ENCODE data around the gene FOXN4.

FOXN4 gene

GRCh38 chr12:109284392-109284791 lies 24.7 kb downstream of the FOXN4 start:
- H3K27me3 ChIP-seq (ENCODE audit: insufficient read depth, poor library complexity, severe bottlenecking), result no peaks in the 10 kb centered on the region
- no peak for TF ChIP-seq POLR2AphosphoS5 (IDR thresholded peaks at IDR 0.05; ENCODE audit: low read depth)
- no peak for DNase-seq (ENCODE audit: low read depth in 1 of 2, low spot score in 1 of 2)
- H3K27ac ChIP-seq (replicated peaks), result no peak overlapping the region
- H3K4me3 ChIP-seq (replicated peaks; ENCODE audit: insufficient read depth, low read length), result no peak overlapping the region

DNA sequence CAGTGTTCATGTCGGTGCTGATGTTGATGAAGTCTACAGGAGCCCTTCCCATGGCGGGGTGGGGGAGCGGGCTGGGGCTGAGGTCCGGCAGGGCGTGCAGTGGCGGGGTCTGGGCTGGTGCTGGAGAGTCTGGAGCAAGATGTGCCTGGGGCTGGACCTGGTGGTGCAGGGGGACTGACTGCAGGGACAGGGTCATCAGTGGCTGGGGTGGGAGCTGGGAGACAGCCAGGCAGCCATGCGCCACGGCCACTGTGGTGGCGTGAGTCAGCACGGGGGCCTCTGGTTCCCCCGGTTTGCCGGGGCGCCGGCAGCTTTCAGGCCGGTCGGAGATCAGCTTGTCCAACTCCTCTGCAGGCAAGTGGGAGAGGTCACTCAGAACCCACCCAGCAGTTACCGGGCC lies 27.6 kb downstream of the FOXN4 start:
- H3K4me3 ChIP-seq (replicated peaks; ENCODE audit: insufficient read depth, low read length), result no peak overlapping the region
- no peak for TF ChIP-seq GABPA (IDR thresholded peaks at IDR 0.05; ENCODE audit: low read depth)
- TF ChIP-seq SPI1 (IDR thresholded peaks at IDR 0.05; ENCODE audit: borderline replicate concordance, low read depth), result no peak
- no peak for TF ChIP-seq POLR2AphosphoS5 (IDR thresholded peaks at IDR 0.05; ENCODE audit: low read depth)
- TF ChIP-seq REST (IDR thresholded peaks at IDR 0.05; ENCODE audit: insufficient replicate concordance, low read depth), result no peak
- TF ChIP-seq, protein P1, sequence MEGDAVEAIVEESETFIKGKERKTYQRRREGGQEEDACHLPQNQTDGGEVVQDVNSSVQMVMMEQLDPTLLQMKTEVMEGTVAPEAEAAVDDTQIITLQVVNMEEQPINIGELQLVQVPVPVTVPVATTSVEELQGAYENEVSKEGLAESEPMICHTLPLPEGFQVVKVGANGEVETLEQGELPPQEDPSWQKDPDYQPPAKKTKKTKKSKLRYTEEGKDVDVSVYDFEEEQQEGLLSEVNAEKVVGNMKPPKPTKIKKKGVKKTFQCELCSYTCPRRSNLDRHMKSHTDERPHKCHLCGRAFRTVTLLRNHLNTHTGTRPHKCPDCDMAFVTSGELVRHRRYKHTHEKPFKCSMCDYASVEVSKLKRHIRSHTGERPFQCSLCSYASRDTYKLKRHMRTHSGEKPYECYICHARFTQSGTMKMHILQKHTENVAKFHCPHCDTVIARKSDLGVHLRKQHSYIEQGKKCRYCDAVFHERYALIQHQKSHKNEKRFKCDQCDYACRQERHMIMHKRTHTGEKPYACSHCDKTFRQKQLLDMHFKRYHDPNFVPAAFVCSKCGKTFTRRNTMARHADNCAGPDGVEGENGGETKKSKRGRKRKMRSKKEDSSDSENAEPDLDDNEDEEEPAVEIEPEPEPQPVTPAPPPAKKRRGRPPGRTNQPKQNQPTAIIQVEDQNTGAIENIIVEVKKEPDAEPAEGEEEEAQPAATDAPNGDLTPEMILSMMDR (IDR thresholded peaks at IDR 0.05; ENCODE audit: insufficient read depth, low read length), result no peak
- no peak overlapping the region for H3K27ac ChIP-seq (replicated peaks)
- DNase-seq (ENCODE audit: low read depth in 1 of 2, low spot score in 1 of 2), result no peak
- no peaks in the 10 kb centered on the region for H3K27me3 ChIP-seq (ENCODE audit: insufficient read depth, poor library complexity, severe bottlenecking)

GRCh38 chr12:109279525-109279924 lies 29.6 kb downstream of the FOXN4 start:
- no peaks in the 10 kb centered on the region for H3K27me3 ChIP-seq (ENCODE audit: insufficient read depth, poor library complexity, severe bottlenecking)
- no peak overlapping the region for H3K27ac ChIP-seq (replicated peaks)
- H3K4me3 ChIP-seq (replicated peaks; ENCODE audit: insufficient read depth, low read length), result no peak overlapping the region
- TF ChIP-seq REST (IDR thresholded peaks at IDR 0.05; ENCODE audit: insufficient replicate concordance, low read depth), result no peak
- no peak for TF ChIP-seq SPI1 (IDR thresholded peaks at IDR 0.05; ENCODE audit: borderline replicate concordance, low read depth)
- no peak for TF ChIP-seq GABPA (IDR thresholded peaks at IDR 0.05; ENCODE audit: low read depth)
- no peak for TF ChIP-seq POLR2AphosphoS5 (IDR thresholded peaks at IDR 0.05; ENCODE audit: low read depth)
- DNase-seq (ENCODE audit: low read depth in 1 of 2, low spot score in 1 of 2), result no peak

- no peak overlapping the region for H3K4me3 ChIP-seq (replicated peaks; ENCODE audit: insufficient read depth, low read length)
- DNase-seq (ENCODE audit: low read depth in 1 of 2, low spot score in 1 of 2), result no peak
- H3K27ac ChIP-seq (replicated peaks), result no peak overlapping the region
- no peaks in the 10 kb centered on the region for H3K27me3 ChIP-seq (ENCODE audit: insufficient read depth, poor library complexity, severe bottlenecking)
- TF ChIP-seq, protein P1 (IDR thresholded peaks at IDR 0.05; ENCODE audit: insufficient read depth, low read length), result no peak
- no peak for TF ChIP-seq REST (IDR thresholded peaks at IDR 0.05; ENCODE audit: insufficient replicate concordance, low read depth)
- no peak for TF ChIP-seq POLR2AphosphoS5 (IDR thresholded peaks at IDR 0.05; ENCODE audit: low read depth)
- TF ChIP-seq SPI1 (IDR thresholded peaks at IDR 0.05; ENCODE audit: borderline replicate concordance, low read depth), result no peak
- TF ChIP-seq GABPA (IDR thresholded peaks at IDR 0.05; ENCODE audit: low read depth), result no peak
Observed at GRCh38 chr12:109278912-109279311, 30.2 kb downstream of the FOXN4 start.

Measured in HL-60 (cell line).